Ramos (cell line): ENCODE measurements around the gene MTFR2.

Experiments
- in situ Hi-C: fragments of 300-500 bp; cut with MboI; formaldehyde crosslinking; loops from one replicate; pipeline ENCODE4 v1.14.3; 2022; ENCODE audit warnings: low sequenced_read_pairs; ENCODE audit not compliant: unreplicated experiment

MTFR2 gene

DNA sequence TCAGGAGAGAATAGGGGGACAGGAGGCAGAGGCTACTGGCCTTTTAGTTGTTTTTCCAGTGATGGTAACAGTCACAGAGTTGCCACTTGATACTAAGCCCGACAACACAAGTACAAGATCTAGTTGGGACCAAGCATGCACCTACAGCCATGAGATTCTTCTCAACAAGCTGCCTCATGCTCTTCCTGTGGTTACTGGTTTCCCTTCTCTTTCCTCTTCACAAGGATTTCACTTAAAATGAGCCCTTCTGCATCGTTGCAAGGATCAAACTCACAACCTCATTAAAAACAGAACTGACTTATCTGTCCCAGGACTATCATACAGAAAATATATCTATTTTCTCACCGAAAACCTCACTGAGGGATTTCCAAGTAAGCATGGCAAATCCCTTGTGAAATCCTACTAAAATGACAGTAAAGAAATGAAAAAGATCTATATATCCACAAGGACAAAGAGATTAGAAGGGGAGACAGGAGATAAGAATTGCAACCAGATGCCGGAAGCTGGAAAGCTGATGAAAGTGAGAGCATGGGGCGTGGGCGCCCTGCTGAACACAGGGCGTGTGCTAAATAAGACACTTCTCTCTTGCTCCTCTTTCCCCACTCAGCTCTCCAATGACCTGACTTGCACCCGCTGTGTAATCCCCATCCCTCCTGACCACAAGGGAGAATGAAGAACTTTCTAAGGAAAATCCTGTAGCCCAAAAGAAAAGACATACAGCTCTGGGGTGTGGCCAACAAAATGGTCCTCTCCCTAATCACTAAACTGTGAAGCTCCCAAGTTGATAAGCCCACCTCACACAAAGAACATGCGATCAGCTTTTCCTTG lies 13.4 kb downstream of the MTFR2 start:
- in situ Hi-C loops = loop anchor here (25.0 kb wide), 2 partner anchors 699 to 774 kb away; no protein-coding TSS in a partner anchor

- in situ Hi-C loops = loop anchor here (25.0 kb wide), 2 partner anchors 698 to 773 kb away; no protein-coding TSS in a partner anchor
Measured at GRCh38 chr6:136235233-136235564, 14.9 kb downstream of the MTFR2 start.

DNA sequence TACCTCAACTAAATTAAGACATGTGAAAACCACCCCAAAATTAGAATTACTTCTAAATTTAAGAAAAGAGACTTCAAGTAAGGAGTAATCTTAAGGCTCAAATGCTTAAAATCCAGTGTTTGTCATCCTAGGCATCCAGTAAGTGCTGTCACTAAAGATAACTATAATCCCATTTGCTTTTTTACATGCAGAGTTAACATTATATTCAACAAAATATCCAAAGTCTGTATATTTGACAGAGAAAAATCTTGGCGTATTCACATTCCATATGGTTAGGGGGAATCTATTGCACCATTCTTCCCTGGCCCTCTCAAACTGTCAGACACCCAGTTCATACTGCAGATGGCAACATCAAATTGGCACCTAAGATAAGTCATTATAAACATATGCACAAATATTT lies 17.4 kb downstream of the MTFR2 start:
- in situ Hi-C loops = loop anchor here (25.0 kb wide), 2 partner anchors 695 to 770 kb away; no protein-coding TSS in a partner anchor

DNA sequence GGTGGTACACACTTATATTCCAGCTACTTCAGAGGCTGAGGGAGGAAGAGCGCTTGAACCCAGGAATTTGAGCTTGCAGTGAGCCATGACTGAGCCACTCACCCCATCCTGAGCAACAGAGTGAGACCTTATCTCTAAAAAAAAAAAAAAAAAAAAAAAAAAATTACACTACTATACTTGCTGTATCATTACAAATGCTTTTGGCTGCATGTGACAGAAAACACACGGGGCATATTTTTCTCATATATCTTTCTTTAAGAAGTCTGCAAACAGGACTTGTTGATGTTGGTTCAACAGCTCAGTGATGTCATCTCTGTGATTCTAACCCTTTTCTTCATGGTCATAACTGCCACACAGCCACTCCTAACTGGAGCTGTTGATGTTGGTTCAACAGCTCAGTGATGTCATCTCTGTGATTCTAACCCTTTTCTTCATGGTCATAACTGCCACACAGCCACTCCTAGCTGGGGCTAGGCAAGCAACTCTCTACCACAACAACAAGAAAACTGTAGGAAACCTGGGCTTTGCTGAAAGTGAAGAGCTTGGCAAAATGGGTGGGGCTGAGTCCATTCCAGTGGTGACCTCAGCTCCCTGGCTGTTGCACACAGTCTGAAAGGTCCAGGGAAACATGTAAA lies 19.8 kb downstream of the MTFR2 start:
- in situ Hi-C loops = loop anchor here (25.0 kb wide), 2 partner anchors 693 to 768 kb away; no protein-coding TSS in a partner anchor

- in situ Hi-C loops = loop anchor here (10.0 to 25.0 kb wide), 3 partner anchors 554 to 767 kb away; no protein-coding TSS in a partner anchor
Measured at GRCh38 chr6:136228814-136229213, 21.3 kb downstream of the MTFR2 start.

DNA sequence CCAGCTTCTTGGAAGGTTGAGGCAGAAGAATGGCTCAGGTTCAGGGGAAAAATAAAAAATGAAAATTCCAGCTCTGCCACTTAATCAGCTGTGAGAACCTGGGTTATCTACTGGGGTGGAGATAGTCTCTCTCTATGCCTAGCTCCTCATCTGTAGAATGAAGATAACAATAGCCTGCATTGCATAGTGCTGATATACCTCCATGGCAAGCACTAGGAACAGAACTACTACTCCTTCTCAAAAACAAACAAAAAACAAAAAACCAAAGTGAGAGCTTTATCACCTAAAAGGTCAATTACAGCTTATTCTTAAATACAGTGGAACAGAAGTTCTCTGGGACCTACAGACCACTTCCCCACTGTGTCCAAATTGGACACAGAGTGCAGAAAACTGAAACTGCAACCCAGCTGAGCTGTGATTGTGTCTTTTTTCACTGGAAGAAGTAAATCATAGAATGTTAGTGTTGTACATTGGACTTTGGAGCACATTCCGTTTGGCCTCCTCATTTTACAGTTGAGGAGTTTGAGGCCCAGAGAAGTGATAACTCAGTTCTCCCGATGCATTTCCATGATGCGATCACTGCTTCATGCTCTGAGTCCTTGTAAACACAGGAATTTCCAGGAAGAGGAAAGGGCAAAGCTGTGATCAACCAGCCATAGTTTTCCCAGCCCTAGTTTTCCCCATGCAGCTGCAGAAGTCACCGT lies 23.3 kb downstream of the MTFR2 start:
- in situ Hi-C loops = loop anchor here (10.0 to 25.0 kb wide), 3 partner anchors 552 to 765 kb away; no protein-coding TSS in a partner anchor

DNA sequence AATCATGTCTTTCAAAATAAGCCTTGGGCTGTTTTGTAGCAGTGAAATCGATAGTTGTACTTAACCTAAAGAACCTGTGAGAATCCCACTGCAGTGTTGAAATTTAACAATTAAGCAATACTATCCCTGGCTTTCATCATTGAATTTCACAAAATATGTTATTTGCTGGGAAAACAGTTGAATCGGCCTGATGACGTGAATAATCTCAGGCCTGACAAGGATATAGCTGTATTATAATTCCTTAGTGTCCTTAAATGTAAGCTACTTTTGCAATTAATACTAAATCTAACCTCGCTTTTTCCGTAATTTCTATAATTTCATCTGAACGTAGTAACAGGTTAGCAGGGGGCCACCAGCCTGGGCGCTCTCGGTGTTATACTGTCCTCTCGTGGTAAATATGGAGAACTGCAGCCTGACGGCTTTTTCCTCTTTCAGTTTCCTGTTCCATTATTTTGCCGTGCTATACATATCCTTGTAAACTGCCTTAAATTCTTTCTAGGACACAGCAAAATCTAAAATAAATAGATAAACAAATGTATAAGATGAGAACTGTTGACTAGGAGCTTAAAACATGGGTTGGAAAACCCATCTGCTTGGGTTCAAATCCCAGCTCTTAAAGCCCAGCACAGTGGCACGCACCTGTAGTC lies 24.0 kb downstream of the MTFR2 start:
- in situ Hi-C loops = loop anchor here (10.0 to 25.0 kb wide), 3 partner anchors 551 to 764 kb away; no protein-coding TSS in a partner anchor

- in situ Hi-C loops = loop anchor here (10.0 to 25.0 kb wide), 3 partner anchors 551 to 763 kb away; no protein-coding TSS in a partner anchor
Measured at GRCh38 chr6:136225496-136225895, 24.6 kb downstream of the MTFR2 start.

DNA sequence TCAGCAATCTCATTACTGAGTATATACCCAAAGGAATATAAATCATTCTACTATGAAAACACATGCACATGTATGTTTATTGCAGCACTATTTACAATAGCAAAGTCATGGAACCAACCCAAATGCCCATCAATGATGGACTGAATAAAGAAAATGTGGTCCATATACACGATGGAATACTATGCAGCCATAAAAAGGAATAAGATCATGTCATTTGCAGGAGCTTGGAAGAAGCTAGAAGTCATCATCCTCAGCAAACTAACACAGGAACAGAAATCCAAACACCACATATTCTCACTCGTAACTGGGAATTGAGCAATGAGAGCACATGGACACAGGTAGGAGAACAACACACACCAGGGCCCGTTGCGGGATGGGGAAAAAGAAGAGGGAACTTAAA lies 25.1 kb downstream of the MTFR2 start:
- in situ Hi-C loops = loop anchor here (10.0 to 25.0 kb wide), 3 partner anchors 550 to 763 kb away; no protein-coding TSS in a partner anchor

DNA sequence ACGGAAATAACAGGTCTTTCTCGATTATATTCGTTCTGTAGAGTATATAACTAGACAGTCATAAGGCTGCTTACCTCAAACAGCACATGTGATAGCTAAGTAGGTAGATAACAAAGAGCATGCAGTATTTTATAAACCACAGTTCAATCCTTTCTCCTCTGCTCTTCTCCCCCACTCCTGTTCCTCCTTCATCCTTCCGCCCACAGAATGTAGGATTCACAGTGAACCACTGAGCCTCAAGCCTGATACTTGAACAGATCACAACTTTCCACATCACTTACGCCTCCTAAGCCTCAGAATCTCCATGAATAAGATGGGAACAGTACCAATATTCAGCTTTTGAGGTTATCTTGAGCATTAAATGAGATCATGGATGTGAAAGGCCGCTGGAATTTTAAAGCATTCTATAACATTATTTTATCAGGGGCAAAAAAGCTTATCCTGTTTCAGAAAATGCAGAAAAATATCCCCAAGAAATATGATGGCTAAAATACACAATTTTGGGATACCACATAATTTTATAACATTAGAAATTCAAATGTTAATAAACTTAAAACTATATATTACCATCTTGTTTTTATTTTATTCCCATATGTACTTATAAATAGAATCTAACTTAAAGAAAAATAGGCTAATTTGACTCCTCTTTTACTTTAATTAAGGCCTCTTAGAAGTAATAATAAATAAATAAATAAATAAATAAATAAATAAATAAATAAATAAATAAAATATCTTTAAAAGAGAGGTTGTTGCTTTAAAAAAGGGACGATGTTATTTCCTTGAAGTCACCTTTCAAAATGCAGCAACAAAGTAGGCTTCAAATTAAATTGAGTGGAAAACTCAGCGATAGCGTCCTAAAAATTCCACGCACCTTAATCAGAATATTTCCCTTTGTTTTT lies 33.4 kb downstream of the MTFR2 start:
- in situ Hi-C loops = no loop called here

DNA sequence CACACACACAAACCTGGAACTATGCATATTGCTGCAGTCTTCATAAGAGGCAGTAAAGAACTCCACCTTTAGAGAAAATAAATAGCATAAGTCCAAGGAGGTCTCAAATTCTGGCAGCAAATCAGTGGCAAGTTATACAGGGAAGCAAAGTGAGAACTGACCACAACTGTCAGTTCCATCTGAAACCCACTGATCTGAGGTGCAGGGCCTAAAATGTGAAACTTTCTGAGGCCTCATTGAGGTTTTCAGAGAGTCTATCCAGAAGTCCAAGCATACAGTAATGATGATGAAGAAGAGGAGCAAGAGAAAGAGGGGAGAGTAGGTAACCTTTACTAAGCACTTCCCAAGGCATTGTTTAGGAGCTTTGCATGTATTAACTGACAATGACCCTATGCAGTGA lies 36.3 kb downstream of the MTFR2 start:
- in situ Hi-C loops = no loop called here

DNA sequence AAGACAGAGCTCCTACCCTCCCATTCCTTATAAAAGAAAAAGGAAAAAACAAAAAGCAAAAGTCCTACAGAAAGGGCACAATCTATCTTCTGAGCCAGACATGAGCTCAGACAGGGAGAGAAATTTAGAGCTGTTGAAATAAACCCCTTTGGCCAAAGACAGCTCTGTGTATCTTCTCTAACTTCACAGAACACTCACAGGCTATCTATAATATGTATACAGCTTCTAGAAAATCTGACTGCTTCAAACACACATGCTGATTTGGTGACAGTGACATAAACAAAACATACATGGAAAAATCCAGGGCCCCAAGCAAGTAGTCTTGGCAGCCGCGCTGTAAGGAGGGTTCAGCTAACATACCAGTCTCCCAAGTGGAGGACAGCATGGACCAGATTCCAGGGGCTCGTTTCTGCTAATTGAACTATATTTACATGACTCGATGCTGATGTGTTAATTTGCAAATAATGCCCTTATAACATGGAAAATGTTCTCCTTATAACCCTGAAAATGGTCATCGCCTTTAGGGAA lies 37.0 kb downstream of the MTFR2 start:
- in situ Hi-C loops = no loop called here

- in situ Hi-C loops = no loop called here
Measured at GRCh38 chr6:136212608-136213007, 37.5 kb downstream of the MTFR2 start.

DNA sequence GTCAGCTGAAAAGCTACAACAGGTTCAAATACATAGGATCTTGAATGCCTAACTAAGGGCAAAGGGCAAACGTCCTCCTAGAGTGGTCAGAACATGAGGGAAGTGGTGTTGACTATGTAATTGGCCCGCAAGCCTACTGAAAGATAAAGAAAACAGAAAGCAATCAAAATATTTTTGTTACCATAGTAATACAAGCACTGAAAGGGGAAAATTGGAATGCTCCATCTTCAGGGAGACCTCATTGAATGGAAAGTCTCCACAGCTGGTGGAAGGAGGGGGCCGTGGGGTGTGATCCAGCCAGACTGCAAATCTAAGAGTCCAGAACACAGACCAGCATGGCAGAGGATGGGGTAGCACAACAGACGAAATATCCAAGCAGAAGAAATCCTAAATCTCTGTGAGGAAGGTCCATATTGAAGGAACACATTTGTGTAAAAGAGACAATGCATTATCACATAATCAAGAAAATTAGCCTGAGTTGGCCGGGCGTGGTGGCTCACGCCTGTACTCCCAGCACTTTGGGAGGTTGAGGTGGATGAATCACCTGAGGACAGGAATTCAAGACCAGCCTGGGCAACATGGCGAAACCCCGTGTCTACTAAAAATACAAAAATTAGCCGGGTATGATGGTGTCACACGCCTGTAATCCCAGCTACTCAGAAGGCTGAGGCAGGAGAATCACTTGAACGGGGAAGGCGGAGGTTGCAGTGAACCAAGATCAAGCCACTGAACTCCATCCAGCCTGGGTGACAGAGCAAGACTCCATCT lies 39.5 kb downstream of the MTFR2 start:
- in situ Hi-C loops = no loop called here

DNA sequence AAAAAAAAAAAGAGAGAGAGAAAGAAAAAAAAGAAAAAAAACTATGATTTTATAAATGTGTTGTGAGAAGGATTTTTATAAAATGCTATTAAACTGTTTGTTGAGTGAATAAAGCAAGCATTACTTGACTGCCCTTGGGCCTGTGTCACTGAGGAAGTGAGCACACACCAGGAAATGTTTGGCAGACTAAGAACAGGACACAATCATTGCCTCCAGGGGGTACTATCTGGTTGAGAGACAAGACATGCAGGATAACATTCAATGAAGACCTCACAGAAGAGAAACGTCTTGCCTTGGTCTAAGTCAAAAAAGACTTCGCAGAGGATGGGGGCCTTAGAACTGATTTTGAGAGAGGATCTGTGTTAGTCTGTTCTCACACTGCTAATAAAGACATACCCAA lies 40.6 kb downstream of the MTFR2 start:
- in situ Hi-C loops = no loop called here

DNA sequence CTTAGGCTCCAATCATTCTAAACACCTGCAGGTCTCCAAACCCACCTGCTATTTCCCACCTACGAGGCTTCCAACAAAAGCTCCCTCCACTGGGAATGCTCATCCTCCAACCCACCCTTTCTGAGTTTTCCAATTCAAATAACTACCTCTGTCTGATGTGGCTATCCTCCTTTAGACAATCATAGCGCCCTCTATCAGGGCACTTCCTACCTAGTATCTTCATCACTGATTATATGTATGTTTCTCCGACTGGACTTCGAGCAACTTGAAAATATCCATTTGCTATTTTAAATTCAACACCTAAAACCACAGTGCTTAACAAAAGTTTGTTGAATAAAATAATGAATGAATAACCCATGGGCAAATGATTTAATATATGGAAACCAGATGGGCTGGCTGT lies 41.3 kb downstream of the MTFR2 start:
- in situ Hi-C loops = no loop called here

DNA sequence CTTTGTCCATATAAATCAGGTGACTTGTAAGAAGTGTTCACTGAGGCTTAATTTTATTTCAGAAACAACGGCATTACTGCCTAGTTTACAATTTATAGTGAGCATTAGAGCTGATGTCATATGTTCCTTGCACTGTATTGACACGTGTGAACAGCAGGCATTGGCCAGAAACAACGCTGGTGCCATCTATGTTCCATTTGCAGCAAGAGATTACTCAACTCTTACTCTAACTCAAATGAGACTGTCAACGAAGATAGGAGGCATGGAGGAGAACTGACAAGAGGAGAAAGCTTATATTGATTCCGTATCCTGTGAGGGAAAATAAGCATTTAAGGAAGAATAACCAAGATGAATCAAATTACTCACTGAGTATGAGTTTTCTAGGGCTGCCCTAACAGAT lies 48.4 kb downstream of the MTFR2 start:
- in situ Hi-C loops = no loop called here

DNA sequence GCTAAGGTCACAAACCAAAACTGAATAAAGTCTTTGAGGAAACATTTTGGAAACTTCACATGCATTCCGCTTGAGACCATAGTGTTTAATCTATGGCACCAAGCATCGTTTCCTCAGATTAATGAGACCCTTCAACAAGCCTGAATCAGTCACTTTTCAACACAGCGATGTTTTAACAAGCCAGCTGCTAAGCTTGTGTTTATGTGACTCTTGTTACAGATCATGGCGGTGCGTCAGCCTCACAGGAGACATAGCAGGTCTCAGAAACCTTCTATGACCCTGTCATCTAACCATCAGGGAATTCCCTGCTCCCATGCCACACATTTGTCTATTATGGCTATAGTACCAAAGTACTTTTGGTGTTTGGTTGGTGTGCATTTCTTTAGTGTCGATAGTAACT lies 57.2 kb downstream of the MTFR2 start:
- in situ Hi-C loops = no loop called here
